Measurements from ENCODE around the gene AMPH.

GRCh38 chr7:38411404-38411803 is 219.8 kb downstream of the AMPH start:
- TF ChIP-seq CTCF (IDR thresholded peaks at IDR 0.05) = no peak
- TF ChIP-seq POLR2A (IDR thresholded peaks at IDR 0.05) = no peak

All from transverse colon (tissue), 3 donors.